GM12801 (cell line): Measurements from ENCODE around the gene NAP1L5.

Source experiments
- CTCF ChIP-seq: IDR thresholded peaks from one replicate; pipeline ENCODE4 v1.5.1; 2011; ENCODE audit warnings: control low read depth; ENCODE audit not compliant: insufficient read length; ENCODE audit errors: extremely low read depth

Gene NAP1L5, protein sequence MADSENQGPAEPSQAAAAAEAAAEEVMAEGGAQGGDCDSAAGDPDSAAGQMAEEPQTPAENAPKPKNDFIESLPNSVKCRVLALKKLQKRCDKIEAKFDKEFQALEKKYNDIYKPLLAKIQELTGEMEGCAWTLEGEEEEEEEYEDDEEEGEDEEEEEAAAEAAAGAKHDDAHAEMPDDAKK

GRCh38 chr4:88697588-88698329 lies at the start of gene NAP1L5:
NAP1L5 (minus strand) TSS chr4:88697829; CDS start chr4:88697754, 75 bp downstream.
- no peak for TF ChIP-seq CTCF

DNA sequence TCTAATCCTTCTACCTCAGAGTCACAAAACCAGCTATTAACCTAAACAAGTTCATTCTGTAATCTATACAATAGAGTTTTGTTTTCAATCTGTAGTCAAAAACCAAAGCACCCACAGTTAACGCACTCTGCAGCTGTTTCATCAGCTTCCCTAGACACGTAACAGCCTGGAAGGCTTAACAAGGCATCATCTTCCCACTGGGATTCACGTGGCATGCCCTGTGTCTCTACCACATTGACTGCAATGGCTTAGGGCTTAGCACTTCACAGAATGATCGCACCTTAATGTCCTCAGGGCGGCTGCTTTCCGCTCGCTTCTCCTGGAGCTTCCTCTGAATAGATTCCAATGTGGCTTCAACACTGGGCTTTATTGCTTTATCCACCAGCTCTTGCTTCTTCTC lies 49.7 kb upstream of the NAP1L5 start:
- TF ChIP-seq CTCF = no peak

DNA sequence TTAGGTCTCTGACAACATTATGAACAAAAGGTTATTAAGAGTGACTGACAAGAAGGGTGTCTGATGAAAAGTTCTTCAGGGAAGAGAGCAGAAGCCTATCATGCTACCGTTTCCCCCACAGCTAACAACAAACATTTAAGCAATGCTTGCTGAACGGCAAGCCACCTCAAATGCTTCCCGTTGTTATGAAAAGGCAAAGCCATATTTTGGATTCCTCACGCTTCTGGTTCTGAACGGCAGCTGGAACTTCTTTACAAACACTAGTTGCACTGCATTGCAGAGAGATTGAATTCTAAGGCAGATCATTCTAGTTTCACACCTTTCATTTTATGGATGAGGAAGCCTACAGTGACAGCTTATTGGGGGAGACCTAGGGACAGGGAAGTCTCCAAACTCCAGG lies 48.6 kb upstream of the NAP1L5 start:
- no peak for TF ChIP-seq CTCF

DNA sequence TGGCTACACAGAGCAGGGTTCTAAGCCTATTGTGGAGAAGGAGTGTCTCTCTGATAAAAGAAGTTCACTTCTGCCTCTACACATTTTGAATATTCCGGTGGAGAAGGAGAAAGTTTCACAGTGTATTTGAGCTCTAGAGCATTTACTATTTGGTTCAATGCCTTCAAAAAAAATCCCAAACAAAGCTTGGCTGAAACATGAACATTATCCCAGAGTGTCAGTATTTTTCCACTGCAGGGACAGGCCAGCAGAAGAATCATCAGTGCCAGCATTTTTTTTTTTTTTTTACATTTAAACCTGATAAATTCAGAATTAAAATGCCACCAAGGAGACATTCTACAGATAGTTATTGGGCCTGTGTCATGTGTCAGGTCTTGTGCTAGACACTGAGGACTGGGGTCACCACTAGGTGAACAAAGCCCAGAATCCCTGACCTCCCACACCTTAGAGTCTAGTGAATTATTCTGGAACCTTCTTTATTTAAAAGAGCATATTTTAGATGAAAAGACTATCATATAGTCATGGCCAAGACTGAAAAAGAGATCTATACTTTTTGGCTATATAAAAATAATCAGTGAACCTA lies 48.0 kb upstream of the NAP1L5 start:
- TF ChIP-seq CTCF = no peak

DNA sequence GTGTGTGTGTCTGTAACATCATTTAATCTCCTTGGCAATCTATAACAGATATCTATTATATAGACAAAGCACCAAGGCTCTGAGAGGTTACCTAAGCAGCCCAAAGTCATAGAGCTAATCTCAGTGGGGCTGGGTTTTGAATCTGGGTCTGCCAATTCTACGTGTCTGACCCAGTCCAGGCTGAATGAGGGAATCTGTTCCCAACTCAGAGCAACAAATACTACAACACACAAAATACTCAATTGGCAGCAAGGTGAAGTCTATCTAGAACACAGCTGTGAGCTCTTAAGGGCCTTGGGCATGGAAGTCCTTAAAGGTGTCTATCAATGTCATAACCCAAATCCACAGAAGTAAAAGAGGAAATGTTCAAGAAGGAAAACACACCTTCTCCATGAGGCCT lies 47.5 kb upstream of the NAP1L5 start:
- TF ChIP-seq CTCF = no peak

DNA sequence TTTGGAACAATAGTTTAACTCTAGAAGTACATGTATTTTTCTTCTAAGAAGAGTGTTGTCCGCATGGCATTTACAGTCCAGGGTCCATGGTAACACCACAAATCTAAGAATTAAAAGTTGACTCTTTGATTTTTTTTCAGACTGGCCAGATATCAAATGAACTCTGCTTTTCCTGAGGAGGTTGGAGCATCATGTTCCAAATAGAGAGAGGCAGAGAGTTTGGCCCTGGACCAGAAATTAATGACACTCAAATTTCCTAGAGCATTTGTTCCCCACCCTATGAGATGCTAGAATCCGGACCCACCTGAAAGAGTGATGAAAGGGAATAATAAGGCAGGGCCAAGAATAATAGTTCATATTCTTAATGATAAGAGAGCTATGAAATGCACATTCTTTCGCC lies 47.0 kb upstream of the NAP1L5 start:
- TF ChIP-seq CTCF = no peak

- TF ChIP-seq CTCF = no peak
Observed at GRCh38 chr4:88743696-88744095, 46.1 kb upstream of the NAP1L5 start.
